GM18498 (cell line): ENCODE data around the gene PTPRU.

Experiments used
- ATAC-seq: cut with Tn5 transposase; IDR thresholded peaks from one replicate; pipeline ENCODE4 v1.9.1; 2021; ENCODE audit warnings: mild to moderate bottlenecking, moderate library complexity; ENCODE audit not compliant: unreplicated experiment

The PTPRU gene

GRCh38 chr1:29235955-29236711, at the start of gene PTPRU:
Gene PTPRU, plus strand, starts transcription at chr1:29236522. Its CDS starts 123 bp downstream, at chr1:29236645.
- ATAC-seq, result peak; percentile 82

- ATAC-seq, result no peak
Measured at GRCh38 chr1:29186707-29187106, 49.6 kb upstream of the PTPRU start.

GRCh38 chr1:29190718-29191117, 45.6 kb upstream of the PTPRU start:
- no peak for ATAC-seq

- no peak for ATAC-seq
Measured at GRCh38 chr1:29193879-29194455, 42.4 kb upstream of the PTPRU start.

GRCh38 chr1:29195881-29196291, 40.4 kb upstream of the PTPRU start:
- no peak for ATAC-seq

GRCh38 chr1:29196863-29197589, 39.3 kb upstream of the PTPRU start:
- ATAC-seq, result no peak

GRCh38 chr1:29197590-29197924, 38.8 kb upstream of the PTPRU start:
- no peak for ATAC-seq

GRCh38 chr1:29197993-29198392, 38.3 kb upstream of the PTPRU start:
- ATAC-seq, result no peak

GRCh38 chr1:29200906-29201594, 35.3 kb upstream of the PTPRU start:
- ATAC-seq, result no peak

GRCh38 chr1:29201595-29202051, 34.7 kb upstream of the PTPRU start:
- no peak for ATAC-seq

GRCh38 chr1:29202053-29202452, 34.3 kb upstream of the PTPRU start:
- ATAC-seq, result no peak

- peak; percentile 65 for ATAC-seq
Measured at GRCh38 chr1:29202584-29203340, 33.6 kb upstream of the PTPRU start.

GRCh38 chr1:29208442-29208841, 27.9 kb upstream of the PTPRU start:
- no peak for ATAC-seq

- no peak for ATAC-seq
Measured at GRCh38 chr1:29209173-29209572, 27.1 kb upstream of the PTPRU start.

- no peak for ATAC-seq
Measured at GRCh38 chr1:29210278-29211085, 25.8 kb upstream of the PTPRU start.

GRCh38 chr1:29211086-29212030, 25.0 kb upstream of the PTPRU start:
- no peak for ATAC-seq

- no peak for ATAC-seq
Measured at GRCh38 chr1:29213055-29213454, 23.3 kb upstream of the PTPRU start.

GRCh38 chr1:29217633-29218032, 18.7 kb upstream of the PTPRU start:
- ATAC-seq, result no peak

GRCh38 chr1:29218223-29218622, 18.1 kb upstream of the PTPRU start:
- ATAC-seq, result no peak
